Mucosa of rectum (tissue), 2 donors: Measurements from ENCODE around the gene DDX19B.
"Not testable (repeated sequence)": the region's sequence is repeated elsewhere in the genome, so short reads cannot be mapped to it uniquely, and the experiment has no call there.

Experiments
- H3K27ac ChIP-seq, 2 donors: one replicate each; pipeline ENCODE4 v1.7.0; 2013; ENCODE audit warnings: inconsistent platforms in 2 of 2, low read depth in 2 of 2, low read length in 2 of 2
- H3K27me3 ChIP-seq, 2 donors: one replicate each; pipeline ENCODE4 v1.7.0; 2013; ENCODE audit warnings: low read length in 2 of 2; ENCODE audit not compliant: control insufficient read depth in 2 of 2, insufficient read depth in 2 of 2
- H3K36me3 ChIP-seq, 2 donors: one replicate each; pipeline ENCODE4 v1.7.0; 2013; ENCODE audit warnings: low read length in 2 of 2; ENCODE audit not compliant: control insufficient read depth in 2 of 2, insufficient read depth in 2 of 2
- H3K4me1 ChIP-seq, 2 donors: one replicate each; pipeline ENCODE4 v1.7.0; 2013; ENCODE audit warnings: low read length in 2 of 2, mild to moderate bottlenecking in 1 of 2; ENCODE audit not compliant: control insufficient read depth in 2 of 2, insufficient read depth in 2 of 2
- H3K4me3 ChIP-seq, 2 donors: one replicate each; pipeline ENCODE4 v1.7.0; 2013; ENCODE audit warnings: low read length in 2 of 2
- H3K9ac ChIP-seq, 2 donors: one replicate each; pipeline ENCODE4 v1.7.0; 2013; ENCODE audit warnings: low read length in 2 of 2, low read depth in 1 of 2, mild to moderate bottlenecking in 1 of 2
- H3K9me3 ChIP-seq, 2 donors: one replicate each; pipeline ENCODE4 v1.7.0; 2013; ENCODE audit warnings: low read length in 2 of 2; ENCODE audit not compliant: control insufficient read depth in 2 of 2
- donor health status: healthy.
- donor health status: Normal muscosa, but diverticular disease.

Gene DDX19B

GRCh38 chr16:70255574-70255973 lies 43.4 kb upstream of the DDX19B start:
- Histone ChIP-seq H3K9me3 (no peaks in the 10 kb centered on the region), H3K27me3 (no peaks in the 10 kb centered on the region), H3K4me3 (no peak overlapping the region), H3K4me1 (no peaks in the 10 kb centered on the region), H3K9ac (no peak overlapping the region), H3K36me3 (peaks cover 57 to 65% of the 10 kb centered on the region in 2 donors), H3K27ac (no peak overlapping the region)

- no peak overlapping the region for H3K9ac ChIP-seq
- no peaks in the 10 kb centered on the region for H3K27me3 ChIP-seq
- H3K4me1 ChIP-seq, result no peaks in the 10 kb centered on the region
- no peak overlapping the region for H3K4me3 ChIP-seq
- no peak overlapping the region for H3K27ac ChIP-seq
- H3K36me3 ChIP-seq, result peaks cover 63 to 77% of the 10 kb centered on the region in 2 donors
- H3K9me3 ChIP-seq, result no peaks in the 10 kb centered on the region
Measured at GRCh38 chr16:70257391-70257790, 41.6 kb upstream of the DDX19B start.

- no peaks in the 10 kb centered on the region for H3K9me3 ChIP-seq
- peaks cover 61 to 76% of the 10 kb centered on the region in 2 donors for H3K36me3 ChIP-seq
- no peak overlapping the region for H3K27ac ChIP-seq
- H3K9ac ChIP-seq, result no peak overlapping the region
- H3K27me3 ChIP-seq, result no peaks in the 10 kb centered on the region
- no peak overlapping the region for H3K4me3 ChIP-seq
- no peaks in the 10 kb centered on the region for H3K4me1 ChIP-seq
Measured at GRCh38 chr16:70258065-70258464, 40.9 kb upstream of the DDX19B start.

GRCh38 chr16:70258946-70259345 lies 40.0 kb upstream of the DDX19B start:
- Histone ChIP-seq H3K36me3 (peaks cover 62 to 74% of the 10 kb centered on the region in 2 donors), H3K27ac (no peak overlapping the region), H3K27me3 (no peaks in the 10 kb centered on the region), H3K4me3 (no peak overlapping the region), H3K9me3 (no peaks in the 10 kb centered on the region), H3K9ac (no peak overlapping the region), H3K4me1 (no peaks in the 10 kb centered on the region)

- H3K9me3 ChIP-seq, H3K27me3 ChIP-seq, H3K4me1 ChIP-seq, H3K4me3 ChIP-seq, H3K9ac ChIP-seq, H3K27ac ChIP-seq: not testable (repeated sequence)
- H3K36me3 ChIP-seq, result peaks cover 68 to 71% of the 10 kb centered on the region in 2 donors
Measured at GRCh38 chr16:70259903-70260302, 39.1 kb upstream of the DDX19B start.

- H3K9me3 ChIP-seq, result no peaks in the 10 kb centered on the region
- H3K36me3 ChIP-seq, result peaks cover 60 to 61% of the 10 kb centered on the region in 2 donors
- H3K4me3 ChIP-seq, result no peak overlapping the region
- H3K9ac ChIP-seq, result no peak overlapping the region
- no peak overlapping the region for H3K27ac ChIP-seq
- no peaks in the 10 kb centered on the region for H3K27me3 ChIP-seq
- H3K4me1 ChIP-seq, result no peaks in the 10 kb centered on the region
Measured at GRCh38 chr16:70267516-70267915, 31.5 kb upstream of the DDX19B start.

- not testable (repeated sequence) for H3K27me3 ChIP-seq, H3K4me1 ChIP-seq, H3K4me3 ChIP-seq, H3K9me3 ChIP-seq, H3K9ac ChIP-seq, H3K27ac ChIP-seq
- peaks cover 59% of the 10 kb centered on the region in 2 donors for H3K36me3 ChIP-seq
Measured at GRCh38 chr16:70267922-70268321, 31.1 kb upstream of the DDX19B start.

- H3K36me3 ChIP-seq, result peaks cover 47 to 49% of the 10 kb centered on the region in 2 donors
- H3K27ac ChIP-seq, result no peak overlapping the region
- H3K4me3 ChIP-seq, result no peak overlapping the region
- no peaks in the 10 kb centered on the region for H3K9me3 ChIP-seq
- H3K27me3 ChIP-seq, result no peaks in the 10 kb centered on the region
- no peaks in the 10 kb centered on the region for H3K4me1 ChIP-seq
- no peak overlapping the region for H3K9ac ChIP-seq
Measured at GRCh38 chr16:70269471-70269870, 29.5 kb upstream of the DDX19B start.

- Histone ChIP-seq H3K27me3 (no peaks in the 10 kb centered on the region), H3K9ac (no peak overlapping the region), H3K36me3 (peaks cover 40 to 44% of the 10 kb centered on the region in 2 donors), H3K27ac (no peak overlapping the region), H3K4me3 (no peak overlapping the region), H3K9me3 (no peaks in the 10 kb centered on the region), H3K4me1 (no peaks in the 10 kb centered on the region)
Measured at GRCh38 chr16:70270176-70270575, 28.8 kb upstream of the DDX19B start.

- no peak overlapping the region for H3K27ac ChIP-seq
- H3K36me3 ChIP-seq, result peaks cover 40 to 46% of the 10 kb centered on the region in 2 donors
- H3K9ac ChIP-seq, result no peak overlapping the region
- H3K4me3 ChIP-seq, result no peak overlapping the region
- no peaks in the 10 kb centered on the region for H3K27me3 ChIP-seq
- peaks cover 0 to 2% of the 10 kb centered on the region in 2 donors for H3K4me1 ChIP-seq
- no peaks in the 10 kb centered on the region for H3K9me3 ChIP-seq
Measured at GRCh38 chr16:70271696-70272095, 27.3 kb upstream of the DDX19B start.

GRCh38 chr16:70276392-70276791 lies 22.6 kb upstream of the DDX19B start:
- Histone ChIP-seq H3K27me3 (no peaks in the 10 kb centered on the region), H3K4me1 (peaks cover 0 to 2% of the 10 kb centered on the region in 2 donors), H3K27ac (no peak overlapping the region), H3K4me3 (no peak overlapping the region), H3K9me3 (no peaks in the 10 kb centered on the region), H3K9ac (no peak overlapping the region), H3K36me3 (peaks cover 43% of the 10 kb centered on the region in 2 donors)
